ENCODE measurements around the gene ZCCHC9.
A peak's percentile ranks its signal among the peaks of the same experiment; 100 is the strongest.
"Not testable (repeated sequence)": the region's sequence is repeated elsewhere in the genome, so short reads cannot be mapped to it uniquely, and the experiment has no call there.

ZCCHC9 gene, protein sequence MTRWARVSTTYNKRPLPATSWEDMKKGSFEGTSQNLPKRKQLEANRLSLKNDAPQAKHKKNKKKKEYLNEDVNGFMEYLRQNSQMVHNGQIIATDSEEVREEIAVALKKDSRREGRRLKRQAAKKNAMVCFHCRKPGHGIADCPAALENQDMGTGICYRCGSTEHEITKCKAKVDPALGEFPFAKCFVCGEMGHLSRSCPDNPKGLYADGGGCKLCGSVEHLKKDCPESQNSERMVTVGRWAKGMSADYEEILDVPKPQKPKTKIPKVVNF

DNA sequence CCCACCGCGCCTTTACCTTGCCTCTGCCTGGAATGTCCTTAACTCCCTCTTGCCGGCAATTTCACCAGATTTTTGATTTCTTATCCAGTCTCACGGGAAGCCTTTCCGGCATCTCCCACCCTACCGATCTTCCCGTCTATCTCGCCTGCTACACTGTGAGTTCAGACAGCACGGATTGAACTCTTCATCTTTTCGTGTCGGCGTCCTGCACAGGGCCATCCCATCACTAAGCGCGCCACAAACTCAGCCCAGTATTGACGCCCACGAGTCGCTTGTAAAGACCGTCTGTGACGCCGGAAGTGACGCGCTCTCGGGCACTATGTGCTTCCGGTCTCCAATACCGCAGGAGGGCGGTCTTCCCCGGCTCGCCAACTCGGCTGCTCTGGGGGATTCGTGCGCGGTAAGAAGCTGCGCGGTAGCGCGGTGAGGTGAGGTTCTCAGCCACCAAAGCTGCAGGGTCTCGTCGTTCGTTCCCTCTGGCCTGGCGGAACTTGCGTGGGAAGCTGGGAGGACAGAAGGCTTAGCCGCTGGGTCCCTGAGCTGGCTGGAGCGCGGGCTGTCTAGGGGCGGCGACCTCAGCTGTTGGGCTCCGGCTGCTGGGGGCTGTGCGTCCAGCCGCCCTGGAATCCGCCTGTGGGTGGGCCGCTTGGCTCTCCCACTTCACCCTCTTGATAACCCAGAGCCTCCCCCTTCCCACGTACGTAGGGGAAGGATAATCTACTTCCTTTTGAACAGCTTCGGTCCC is at the start of gene ZCCHC9:
Gene ZCCHC9 (plus strand): TSS at position 317 of the 745 bp plus-strand sequence. CDS start 3,171 bp downstream, outside the sequence.
- peak; percentile 94 for FAIRE-seq

DNA sequence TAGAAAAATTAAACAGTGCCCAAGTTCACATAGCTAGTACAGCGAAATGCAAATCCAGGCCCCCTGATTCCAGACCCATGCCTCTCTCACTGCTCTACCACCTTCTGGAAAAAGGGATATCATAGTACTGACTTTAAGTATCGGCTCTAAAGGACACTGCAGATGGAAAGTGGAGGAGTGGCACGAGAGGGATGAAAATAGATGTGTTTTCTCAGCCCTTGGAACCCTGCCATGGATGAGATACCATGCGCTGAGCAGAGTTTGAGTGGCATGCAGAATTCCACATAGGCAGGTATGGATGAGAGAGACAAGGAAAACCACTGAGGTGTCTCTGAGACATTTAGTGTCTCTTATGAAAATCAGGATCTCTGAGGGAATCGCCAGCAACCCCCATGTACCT is 49.5 kb upstream of the ZCCHC9 start:
- FAIRE-seq, result no peak

DNA sequence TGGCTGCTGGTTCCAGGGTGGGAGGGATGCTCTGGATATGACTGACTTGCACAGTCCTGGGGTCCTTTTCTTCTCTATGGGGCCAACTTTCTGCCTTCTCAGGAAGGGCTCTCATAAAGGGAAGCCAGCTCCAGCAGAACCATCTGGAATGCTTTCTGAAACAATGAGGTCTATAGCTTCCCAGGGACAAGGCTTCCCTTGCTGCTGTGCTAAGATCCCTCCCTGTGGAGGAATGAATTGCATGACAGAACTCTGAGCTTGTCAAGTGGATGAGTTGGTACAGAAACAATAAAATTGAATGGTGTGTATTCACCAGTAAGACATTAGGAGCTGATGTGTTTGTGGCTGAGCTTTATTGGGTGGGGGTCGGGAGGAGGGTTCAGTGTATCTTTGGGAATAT is 48.5 kb upstream of the ZCCHC9 start:
- FAIRE-seq, result no peak

DNA sequence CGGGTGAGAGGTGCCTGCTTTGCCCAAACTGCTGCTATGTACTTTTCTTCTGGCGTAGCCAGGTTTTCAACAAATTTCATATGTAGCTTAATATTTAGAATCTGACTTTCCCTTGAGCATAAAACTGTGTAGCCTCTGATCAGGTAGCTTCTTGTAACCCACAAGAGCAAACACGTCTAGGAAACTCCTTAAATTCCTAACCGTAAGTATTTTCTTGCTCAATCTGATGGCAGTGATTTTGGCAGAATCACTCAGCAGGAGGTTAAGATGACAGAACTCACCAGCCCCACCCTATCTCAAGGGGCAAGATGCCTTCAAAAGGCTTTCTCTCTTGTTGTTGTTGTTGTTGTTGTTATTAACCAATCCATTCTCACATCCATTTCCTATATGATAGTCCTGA is 47.5 kb upstream of the ZCCHC9 start:
- no peak for FAIRE-seq

DNA sequence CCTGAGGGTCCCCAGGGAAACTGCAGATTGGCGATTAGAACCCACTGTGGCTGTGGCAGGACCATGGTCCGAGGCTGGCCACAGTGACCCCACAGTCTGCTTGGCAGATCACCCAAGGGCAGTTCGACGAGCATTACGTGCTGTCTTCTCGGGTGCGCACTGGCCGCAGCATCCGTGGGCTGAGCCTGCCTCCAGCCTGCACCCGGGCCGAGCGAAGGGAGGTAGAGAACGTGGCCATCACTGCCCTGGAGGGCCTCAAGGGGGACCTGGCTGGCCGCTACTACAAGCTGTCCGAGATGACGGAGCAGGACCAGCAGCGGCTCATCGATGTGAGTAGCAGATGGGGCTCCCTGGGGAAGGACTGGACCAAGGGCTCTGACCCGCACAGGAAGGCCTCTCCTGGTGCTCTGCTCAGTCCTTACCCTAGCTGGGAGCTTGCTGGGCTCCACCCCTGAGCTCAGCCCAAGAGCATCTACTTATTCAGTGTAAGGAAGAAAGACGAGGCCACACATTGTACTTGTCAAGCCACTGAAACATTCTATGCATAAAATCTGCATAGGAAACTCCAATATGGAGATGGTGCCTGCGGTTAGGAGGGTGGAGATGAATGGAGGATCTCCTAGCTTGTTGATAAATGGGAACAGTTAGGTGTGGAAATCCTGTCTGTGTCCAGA is 46.4 kb upstream of the ZCCHC9 start:
- FAIRE-seq, result no peak

DNA sequence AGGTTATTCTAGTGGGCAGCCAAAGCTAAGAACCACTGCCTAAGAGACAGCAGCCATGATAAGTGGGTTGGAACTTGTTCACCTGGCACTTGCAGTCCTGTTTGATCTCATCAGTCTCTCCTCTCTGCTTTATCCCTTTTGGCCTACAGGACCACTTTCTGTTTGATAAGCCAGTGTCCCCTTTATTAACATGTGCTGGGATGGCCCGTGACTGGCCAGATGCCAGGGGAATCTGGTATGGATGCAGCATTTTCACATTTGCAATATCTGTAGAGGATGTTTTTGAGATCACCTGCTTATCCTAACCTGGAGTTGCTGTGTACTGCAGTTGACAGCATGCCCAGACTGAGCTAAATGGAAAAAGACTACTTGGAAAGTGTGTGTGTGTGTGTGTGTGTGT is 44.6 kb upstream of the ZCCHC9 start:
- no peak for FAIRE-seq

DNA sequence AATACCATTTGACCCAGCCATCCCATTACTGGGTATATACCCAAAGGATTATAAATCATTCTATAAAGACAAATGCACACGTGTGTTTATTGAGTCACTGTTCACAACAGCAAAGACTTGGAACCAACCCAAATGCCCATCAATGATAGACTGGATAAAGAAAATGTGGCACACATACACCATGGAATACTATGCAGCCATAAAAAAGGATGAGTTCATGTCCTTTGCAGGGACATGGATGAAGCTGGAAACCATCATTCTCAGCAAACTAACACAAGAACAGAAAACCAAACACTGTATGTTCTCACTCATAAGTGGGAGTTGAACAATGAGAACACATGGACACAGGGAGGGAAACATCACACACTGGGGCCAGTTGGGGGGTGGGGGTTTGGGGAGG is 38.6 kb upstream of the ZCCHC9 start:
- FAIRE-seq, result not testable (repeated sequence)

DNA sequence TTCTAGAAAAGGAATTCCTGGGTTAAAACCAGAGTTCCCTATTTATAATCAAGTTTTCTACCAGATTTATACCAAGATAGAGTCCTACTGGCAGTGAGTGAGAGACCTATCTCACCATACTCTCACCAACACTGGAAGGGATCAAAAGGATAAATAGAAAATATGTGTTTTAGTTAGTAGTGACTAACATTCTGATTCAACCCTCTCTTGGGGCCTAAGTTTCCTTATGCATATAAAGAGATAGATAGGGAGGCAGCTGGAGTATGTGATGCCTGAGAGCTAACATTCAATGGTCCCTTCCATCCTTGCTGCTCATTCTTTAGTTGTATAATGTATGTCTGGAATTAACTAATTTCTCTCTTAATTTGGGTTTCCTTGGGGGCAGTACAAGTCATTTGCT is 36.3 kb upstream of the ZCCHC9 start:
- no peak for FAIRE-seq

DNA sequence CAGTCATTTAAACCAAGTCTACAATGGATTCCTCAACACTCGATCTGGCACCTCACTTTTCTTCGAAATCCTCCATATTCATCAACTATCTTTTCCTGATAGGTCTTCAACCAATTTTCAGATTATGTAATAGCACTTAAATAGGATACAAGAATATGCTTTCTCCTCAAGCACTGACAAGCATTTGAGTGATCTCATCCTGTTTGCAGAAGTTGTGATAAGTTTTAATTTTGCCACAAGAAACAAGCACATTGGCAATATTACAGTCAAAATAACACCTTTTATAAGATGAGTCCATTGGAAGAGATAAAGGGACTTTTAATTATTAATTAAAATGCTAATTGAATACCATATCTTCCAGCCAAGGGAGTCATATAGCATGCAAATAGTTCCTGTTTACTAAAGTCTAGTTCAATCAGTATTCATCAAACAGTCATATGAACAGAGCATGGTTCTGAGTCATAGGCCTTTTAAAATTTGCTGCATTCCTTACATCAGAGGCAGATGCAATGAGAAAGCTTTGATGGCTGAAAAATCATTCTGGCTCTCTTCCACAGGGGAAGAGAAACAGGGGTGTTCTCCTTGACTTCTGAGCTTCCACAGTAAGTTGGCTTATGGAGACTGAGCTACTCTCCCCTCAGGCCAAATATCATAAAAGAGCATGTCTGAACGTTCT is 32.7 kb upstream of the ZCCHC9 start:
- FAIRE-seq, result no peak

DNA sequence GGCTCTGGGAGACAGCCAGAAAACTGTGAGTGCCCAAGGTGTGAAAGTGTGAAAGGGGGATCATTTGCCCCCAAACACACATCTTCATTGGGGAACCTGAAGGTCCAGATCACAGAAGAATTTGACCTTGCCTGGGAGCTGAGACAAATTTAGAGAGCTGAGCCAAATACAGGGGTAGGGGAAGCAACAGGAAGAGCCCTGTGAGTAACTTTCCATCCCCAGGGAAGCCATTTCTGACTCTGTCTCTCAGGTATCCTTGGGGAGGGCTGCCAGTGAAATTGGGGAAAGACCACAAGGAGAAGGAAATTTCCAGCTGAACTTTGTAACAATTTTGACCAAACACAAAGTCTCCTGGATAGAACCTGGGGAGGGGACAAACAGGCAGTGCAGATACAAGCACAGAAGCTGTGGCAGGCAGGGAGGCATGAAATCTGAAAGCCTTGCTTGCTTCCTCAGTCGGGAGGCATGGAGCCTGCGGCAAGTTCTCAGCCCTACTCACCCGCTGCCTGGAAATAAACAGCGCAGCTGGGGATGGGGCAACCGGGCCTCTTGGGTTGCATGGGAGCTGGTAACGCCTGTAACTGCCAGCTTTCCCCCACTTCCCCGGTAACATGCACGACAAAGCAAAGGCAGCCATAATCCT is 31.5 kb upstream of the ZCCHC9 start:
- no peak for FAIRE-seq

DNA sequence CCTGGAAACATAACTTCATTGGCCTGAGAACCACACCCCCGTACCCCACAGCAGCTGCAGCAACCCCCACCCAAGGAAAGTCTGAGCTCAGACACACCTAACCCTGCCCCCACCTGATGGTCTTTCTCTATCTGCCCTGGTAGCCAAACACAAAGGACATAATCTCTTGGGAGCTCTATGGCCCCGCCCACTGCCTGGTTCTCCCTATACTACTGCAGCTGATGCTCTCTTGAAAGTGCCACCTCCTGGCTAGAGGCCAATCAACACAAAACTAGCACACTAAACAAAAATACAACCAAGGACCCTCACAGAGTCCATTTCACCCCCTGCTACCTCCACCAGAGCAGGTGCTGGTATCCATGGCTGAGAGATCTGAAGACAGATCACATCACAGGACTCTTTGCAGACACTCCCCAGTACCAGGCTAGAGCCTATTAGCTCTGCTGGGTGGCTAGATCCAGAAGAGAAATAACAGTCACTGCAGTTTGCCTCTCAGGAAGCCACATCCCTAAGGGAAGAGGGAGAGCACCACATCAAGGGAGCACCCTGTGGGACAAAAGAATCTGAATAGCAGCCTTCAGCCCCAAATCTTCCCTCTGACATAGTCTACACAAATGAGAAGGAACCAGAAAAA is 30.9 kb upstream of the ZCCHC9 start:
- not testable (repeated sequence) for FAIRE-seq

DNA sequence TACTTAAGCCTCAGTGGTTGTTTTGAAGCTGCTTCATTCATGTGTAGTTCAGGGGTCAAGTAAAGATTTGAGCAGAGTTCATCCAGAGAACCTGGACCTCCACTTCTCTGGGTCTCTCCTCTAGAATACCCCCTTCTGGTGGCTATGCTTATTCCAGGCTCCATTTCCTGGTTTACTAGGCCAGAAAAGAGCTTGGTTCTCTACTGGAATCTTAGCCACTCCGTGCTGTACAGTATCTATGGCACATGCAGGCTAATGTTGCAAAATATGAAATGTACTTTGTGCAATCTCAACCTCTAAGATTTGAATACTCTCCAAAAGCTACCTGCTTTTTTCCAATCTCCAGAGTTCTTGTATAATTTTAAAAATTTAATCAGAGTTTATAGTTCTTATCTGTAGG is 17.4 kb upstream of the ZCCHC9 start:
- no peak for FAIRE-seq

DNA sequence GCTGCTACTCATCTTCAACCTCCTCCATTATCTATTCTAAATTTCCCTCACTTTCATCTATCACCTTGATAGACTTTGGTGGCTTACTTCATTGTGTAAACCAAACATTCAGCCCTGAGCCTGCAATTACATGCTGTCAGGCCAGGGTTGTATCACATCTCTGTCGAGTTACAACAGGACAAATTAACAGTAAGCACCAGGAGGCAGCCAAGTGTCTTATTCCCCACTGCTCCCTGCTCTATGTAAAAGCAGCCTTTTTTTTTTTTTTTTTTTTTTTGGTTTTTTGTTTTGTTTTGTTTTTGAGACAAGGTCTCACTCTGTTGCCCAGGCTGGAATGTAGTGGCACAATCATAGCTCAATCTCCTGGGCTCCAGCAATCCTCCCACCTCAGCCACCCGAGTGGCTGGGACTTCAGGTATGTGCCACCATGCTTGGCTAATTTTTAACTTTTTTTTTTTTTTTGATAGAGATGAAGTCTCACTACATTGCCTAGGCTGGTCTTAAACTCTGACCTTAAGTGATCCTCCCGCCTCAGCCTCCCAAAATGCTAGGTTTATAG is 15.2 kb upstream of the ZCCHC9 start:
- no peak for FAIRE-seq

DNA sequence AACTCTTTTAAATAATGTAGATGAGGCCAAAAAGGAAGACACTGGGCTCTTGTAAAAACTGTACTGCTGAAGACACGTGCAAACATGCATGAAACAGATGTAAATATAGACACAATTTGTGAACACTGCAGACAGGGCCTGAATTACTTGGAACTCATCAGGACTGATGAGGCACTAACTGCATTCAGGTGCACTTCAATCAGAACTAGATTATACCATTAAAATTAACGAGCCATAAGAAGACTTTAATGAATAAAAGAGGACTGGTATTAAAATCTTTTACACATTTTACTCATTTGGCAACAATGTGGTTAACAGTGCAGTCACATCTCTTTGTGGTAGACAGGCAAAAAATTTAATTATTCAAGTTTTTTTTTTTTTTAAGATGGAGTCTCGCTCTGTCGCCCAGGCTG is 13.4 kb upstream of the ZCCHC9 start:
- FAIRE-seq, result no peak

DNA sequence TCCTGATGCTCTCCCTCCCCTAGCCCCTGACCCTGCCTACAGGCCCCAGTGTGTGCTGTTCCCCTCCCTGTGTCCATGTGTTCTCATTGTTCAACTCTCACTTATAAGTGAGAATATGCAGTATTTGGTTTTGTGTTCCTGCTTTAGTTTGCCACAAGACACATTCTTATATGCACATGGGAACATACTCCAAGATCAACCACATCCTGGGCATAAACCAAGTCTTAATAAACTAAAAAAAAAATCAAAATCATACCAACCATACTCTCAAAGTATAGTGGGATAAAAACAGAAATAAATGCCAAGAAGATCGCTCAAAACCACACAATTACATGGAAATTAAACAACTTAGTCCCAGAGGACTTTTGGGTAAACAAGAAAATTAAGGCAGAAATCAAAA is 11.2 kb upstream of the ZCCHC9 start:
- no peak for FAIRE-seq

DNA sequence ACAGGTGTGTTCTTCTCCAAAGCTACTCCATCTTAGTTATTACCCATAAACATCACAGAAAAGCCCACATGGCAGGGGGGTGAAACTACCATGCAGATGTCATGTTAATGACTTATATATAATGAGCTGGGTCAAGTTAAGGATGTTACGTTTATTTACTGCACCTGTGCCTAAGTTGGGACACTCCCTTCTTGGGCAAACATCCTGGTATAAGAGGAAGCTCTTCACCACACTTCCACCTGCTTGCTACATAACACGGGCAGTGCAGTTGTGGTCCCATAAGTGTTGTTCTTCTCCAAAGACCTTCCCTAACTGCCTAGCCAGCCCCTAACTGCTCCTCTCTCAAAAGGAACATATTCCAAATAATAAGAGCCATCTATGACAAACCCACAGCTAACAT is 9.3 kb upstream of the ZCCHC9 start:
- FAIRE-seq, result no peak

DNA sequence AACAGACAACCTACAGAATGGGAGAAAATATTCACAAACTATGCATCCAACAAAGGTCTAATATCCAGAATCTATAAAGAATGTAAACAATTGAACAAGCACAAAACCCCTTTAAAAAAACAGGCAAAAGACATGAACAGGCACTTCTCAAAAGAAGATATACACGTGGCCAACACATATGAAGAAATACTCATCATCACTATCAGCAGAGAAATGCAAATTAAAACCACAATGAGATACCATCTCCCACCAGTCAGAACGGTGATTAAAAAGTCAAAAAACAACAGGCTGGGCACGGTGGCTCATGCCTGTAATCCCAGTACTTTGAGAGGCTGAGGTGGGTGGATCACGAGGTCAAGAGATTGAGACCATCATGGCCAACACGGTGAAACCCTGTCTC is 7.4 kb upstream of the ZCCHC9 start:
- not testable (repeated sequence) for FAIRE-seq

DNA sequence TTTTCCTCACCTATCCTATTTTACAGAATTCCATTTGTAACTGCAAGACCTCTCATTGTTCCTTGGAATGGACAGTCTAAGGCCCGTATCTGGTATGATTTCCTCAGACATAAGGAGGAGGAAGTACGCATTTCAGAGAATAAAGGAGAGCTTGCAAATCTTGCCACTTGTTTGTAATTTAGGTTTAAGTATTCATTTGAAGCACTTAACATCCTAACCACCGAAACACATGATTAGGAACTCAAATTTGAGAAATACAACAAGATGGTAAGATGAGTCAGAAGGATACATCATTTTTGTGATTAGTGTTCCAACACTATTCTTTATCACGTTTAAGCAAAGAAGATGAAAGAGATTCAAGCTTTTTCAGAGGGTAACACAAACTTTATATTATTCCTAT is 3.9 kb upstream of the ZCCHC9 start:
- no peak for FAIRE-seq

DNA sequence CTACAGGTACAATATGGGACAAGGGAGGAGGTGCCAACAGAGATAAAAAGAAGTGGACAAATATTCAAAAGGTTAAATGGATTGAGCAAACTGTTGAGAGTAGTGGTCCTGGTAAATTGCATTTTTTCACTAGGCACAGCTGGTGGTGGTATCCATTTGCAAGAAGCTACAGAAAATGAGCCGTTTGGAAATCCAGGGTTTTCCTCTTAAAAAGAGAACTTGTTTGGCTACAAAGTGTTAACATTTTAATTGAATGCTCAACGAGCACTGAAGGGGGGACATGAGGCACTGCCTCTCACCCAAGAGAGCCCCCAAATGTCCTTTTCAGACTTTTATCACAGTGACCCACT is 491 bp upstream of the ZCCHC9 start:
- no peak for FAIRE-seq

DNA sequence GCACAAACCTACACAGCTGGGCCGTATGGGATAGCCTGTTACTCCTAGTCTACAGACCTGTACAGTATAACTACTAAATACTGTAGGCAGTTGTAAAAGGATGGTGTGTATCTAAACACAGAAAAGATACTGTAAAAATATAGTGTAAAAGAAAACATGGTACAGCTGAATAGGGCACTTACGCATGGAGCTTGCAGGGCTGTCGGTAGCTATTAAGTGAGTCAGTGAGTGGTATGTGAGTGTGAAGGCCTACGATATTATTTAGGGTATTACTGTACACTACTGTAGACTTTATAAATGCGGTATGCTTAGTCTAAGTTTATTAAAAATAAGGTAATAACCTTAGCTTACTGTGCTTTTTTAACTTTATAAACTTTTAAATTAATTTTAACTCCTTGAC is 1.2 kb downstream of the ZCCHC9 start:
- FAIRE-seq, result no peak

DNA sequence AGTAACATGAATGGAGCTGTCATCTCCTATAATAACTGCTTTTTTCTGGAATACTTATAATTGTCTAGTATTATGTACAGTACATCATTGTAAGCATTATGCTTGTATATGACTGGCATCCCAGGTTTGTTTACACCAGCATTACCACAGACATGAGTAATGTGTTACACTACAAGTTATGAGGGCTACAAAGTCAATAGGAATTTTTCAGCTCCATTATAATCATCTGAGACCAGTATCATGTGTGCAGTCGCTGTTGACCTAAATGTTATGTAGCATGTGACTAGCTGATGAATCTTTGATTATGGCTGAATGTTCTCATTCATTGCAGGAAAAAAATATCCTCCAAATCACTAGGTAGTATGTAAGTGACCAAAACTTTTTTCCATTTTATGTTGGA is 2.2 kb downstream of the ZCCHC9 start:
- FAIRE-seq, result no peak

DNA sequence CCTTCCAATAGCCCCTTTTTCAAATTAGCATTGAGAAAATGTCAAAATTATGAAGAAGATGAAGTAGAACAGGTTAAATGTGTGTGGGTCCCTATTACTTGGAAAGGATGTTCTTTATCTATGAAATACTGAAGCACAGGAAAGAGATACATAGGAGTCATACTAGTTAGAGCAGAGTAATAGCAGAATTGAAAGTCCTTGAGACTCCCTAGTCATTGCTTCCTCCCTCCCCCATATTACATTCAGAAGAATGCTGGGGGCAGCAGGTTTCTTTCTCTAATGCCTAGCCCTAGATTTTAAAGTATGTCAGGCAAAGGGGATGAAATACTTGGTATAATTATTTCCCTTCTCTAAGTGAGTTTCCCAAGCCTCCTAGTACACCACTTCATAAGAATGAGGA is 4.4 kb downstream of the ZCCHC9 start:
- no peak for FAIRE-seq

Measured in G401.6 (cell line).